Activated naive CD8-positive, alpha-beta T cell (primary cell): ENCODE results near the gene TARBP1.

ENCODE experiments used
- H3K27ac Mint-ChIP-seq: one replicate; pipeline ENCODE4 v1.8.0; 2021; ENCODE audit warnings: mixed read lengths
- H3K27me3 Mint-ChIP-seq: one replicate; pipeline ENCODE4 v1.8.0; 2021; ENCODE audit warnings: mixed read lengths
- H3K36me3 Mint-ChIP-seq: one replicate; pipeline ENCODE4 v1.8.0; 2021; ENCODE audit warnings: mixed read lengths
- H3K4me1 Mint-ChIP-seq: one replicate; pipeline ENCODE4 v1.8.0; 2021; ENCODE audit warnings: low read depth, mixed read lengths
- H3K4me3 Mint-ChIP-seq: one replicate; pipeline ENCODE4 v1.8.0; 2021; ENCODE audit warnings: mild to moderate bottlenecking, mixed read lengths
- H3K9me3 Mint-ChIP-seq: one replicate; pipeline ENCODE4 v1.8.0; 2021; ENCODE audit warnings: low read depth, mixed read lengths

TARBP1 gene

DNA sequence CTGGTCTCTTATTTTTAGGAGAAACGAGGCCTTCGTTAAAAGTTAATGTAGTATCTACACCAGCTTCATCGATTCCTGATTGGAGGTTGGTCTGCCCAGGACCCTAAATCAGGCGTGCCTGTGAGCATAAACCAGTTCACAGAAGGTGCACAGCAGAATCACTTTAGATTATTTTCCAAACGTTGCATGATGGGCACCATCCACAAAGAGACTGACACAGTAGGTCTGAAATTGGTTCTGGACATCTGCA, 256 bp upstream of the TARBP1 start:
- H3K9me3 Mint-ChIP-seq: no peaks in the 10 kb centered on the region
- H3K4me3 Mint-ChIP-seq: peak overlapping the region; percentile 75
- H3K27ac Mint-ChIP-seq: peak overlapping the region; percentile 88
- H3K4me1 Mint-ChIP-seq: peaks cover 39% of the 10 kb centered on the region
- H3K36me3 Mint-ChIP-seq: peaks cover 8% of the 10 kb centered on the region
- H3K27me3 Mint-ChIP-seq: no peaks in the 10 kb centered on the region

DNA sequence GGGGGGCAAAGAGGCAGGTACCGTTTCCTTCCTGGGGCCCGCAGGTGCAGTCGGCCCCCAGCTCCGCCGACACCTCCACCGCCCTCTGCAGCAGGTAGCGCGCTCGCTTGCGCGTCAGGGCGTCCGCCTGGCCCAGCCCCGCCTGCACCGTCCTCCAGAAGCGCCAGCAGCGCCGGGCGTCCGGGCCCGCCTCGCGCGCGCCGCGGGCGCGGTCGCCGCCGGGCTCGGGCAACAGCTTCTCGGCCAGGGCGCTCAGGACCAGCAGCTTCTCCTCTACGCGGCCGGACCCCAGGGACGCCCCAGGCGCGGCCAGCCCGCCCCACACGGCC, 863 bp downstream of the TARBP1 start:
- peak overlapping the region; percentile 89 for H3K27ac Mint-ChIP-seq
- H3K4me3 Mint-ChIP-seq: peak overlapping the region; percentile 92
- H3K27me3 Mint-ChIP-seq: no peaks in the 10 kb centered on the region
- H3K4me1 Mint-ChIP-seq: peaks cover 49% of the 10 kb centered on the region
- no peaks in the 10 kb centered on the region for H3K9me3 Mint-ChIP-seq
- peaks cover 8% of the 10 kb centered on the region for H3K36me3 Mint-ChIP-seq

DNA sequence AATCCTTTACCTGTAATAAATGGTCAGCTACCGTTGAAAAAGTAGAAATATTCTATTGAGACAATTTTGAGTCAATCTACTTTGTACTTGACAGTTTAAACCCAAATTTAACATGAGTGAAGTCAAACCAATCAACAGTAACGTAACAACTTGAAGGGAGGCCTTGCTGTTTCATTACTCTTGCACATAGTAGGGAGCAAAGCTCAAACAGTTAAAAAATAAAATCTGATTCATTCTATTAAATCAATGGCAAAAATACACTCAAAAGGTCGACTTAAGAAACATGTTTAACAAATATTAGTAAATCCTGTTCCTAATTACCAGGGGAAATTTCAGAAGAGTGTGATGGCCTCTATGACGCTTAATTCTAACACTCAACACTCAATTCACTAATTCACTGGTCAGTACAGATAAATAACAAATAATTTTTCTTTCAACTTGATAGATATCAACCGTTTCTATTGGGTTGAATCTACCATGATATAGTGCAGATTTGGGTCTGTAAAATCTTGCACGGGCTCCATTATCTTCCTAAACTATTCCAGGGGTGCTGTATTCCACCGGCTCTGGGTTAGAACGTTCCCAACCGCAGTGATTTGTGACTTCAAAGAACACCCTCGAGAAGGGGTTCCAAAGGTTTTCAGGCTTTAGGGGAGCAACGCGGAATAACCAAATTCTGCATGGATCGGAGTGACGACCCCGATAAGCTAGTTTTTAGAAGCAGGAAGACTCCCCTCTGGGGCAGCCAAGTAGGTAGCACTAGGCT, 1.4 kb downstream of the TARBP1 start:
- peak overlapping the region; percentile 92 for H3K4me3 Mint-ChIP-seq
- peak overlapping the region; percentile 89 for H3K27ac Mint-ChIP-seq
- H3K36me3 Mint-ChIP-seq: peaks cover 8% of the 10 kb centered on the region
- H3K9me3 Mint-ChIP-seq: no peaks in the 10 kb centered on the region
- no peaks in the 10 kb centered on the region for H3K27me3 Mint-ChIP-seq
- peaks cover 54% of the 10 kb centered on the region for H3K4me1 Mint-ChIP-seq

DNA sequence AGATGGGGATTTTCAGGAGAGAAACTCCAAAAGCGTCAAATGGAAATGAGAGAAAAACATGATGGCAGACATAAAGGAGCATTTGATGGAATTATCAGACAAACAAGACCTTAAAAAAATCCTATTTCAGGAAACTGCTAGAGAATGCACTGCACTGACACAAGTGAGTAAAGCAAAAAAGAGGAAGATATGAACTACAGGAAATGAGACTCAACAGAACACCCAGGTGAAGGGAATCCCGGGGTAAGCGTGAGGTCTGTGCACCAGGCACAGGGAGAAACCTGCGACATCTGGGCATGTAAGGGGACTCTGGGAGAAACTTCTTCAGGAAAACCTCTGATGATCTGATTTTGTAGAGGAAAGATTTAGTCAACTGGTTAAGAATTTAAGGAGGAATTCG, 2.8 kb downstream of the TARBP1 start:
- Mint-ChIP-seq H3K27me3 (no peaks in the 10 kb centered on the region), H3K9me3 (no peaks in the 10 kb centered on the region), H3K27ac (peak overlapping the region; percentile 67), H3K36me3 (peaks cover 8% of the 10 kb centered on the region), H3K4me3 (peak overlapping the region; percentile 92), H3K4me1 (peaks cover 55% of the 10 kb centered on the region)

DNA sequence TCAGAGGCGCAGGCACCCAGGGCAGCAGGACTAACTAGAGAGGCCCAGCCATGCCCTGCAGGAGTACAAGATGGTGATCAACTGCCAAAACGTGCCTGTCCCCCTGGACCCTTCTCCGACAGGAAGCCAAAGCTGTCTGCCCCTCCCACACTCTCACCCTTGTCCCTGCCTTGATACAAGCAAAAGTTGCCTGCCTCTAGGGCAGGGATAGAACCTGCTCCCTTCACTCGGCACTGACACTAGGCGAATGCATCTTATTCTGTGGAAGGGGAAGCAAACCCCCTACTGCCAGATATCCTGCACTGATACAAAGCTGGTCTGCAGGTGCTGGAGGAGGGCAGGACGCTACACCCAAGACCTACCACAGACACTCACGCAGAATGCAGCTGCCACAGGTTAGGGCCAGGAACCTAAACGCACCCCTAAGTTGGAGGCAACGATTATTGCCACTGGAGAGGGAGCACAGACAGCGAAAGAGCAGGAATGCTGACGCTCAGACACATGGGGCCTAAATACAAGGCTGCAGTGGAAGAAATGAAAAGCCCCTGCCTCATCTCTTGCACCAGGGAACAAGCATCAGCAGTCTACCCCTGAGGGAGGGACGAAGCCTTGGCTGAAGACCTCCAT, 3.7 kb downstream of the TARBP1 start:
- Mint-ChIP-seq H3K27me3 (no peaks in the 10 kb centered on the region), H3K36me3 (peaks cover 8% of the 10 kb centered on the region), H3K9me3 (no peaks in the 10 kb centered on the region), H3K4me3 (peak overlapping the region; percentile 32), H3K27ac (no peak overlapping the region), H3K4me1 (peaks cover 55% of the 10 kb centered on the region)

DNA sequence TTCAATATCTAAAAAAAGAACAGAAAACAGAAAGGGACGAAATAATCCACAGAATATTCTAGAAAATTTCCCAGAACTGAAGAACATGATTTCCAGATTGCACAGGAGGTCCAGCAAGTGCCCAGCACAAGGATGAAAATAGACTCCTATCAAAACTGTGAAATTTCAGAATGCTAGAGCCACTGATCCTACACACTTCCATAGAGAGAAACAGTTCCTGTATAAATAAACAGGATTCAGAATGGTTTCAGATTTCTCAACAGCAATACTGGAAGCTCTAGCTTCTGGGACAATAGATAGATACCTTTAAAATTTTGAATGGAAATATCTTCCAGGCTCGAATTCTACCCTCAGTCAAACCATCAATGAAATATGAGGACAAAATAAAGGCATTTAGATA, 4.6 kb downstream of the TARBP1 start:
- Mint-ChIP-seq H3K27me3 (no peaks in the 10 kb centered on the region), H3K4me1 (peaks cover 53% of the 10 kb centered on the region), H3K4me3 (peak overlapping the region; percentile 24), H3K36me3 (peaks cover 11% of the 10 kb centered on the region), H3K9me3 (no peaks in the 10 kb centered on the region), H3K27ac (no peak overlapping the region)

DNA sequence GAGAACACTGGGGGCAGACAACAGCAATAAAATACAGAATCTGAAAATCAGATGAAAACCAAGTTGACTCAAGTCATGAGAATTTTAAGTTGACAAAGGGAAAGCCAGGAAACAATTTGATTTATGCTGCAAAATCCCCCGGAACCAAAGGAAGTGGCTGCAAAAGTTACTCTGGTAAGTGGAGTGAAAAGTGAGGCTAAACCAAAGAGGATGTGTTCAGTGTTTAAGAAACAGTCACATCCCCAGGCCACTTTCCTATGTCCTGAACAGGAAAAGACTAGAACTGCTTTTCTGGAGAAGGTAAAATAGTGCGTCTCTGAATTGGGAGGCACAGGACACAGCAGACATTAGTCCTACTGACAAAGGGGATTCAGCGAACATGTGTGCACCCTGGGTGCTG, 5.9 kb downstream of the TARBP1 start:
- Mint-ChIP-seq H3K4me3 (no peak overlapping the region), H3K27me3 (no peaks in the 10 kb centered on the region), H3K27ac (peak overlapping the region; percentile 8), H3K4me1 (peaks cover 53% of the 10 kb centered on the region), H3K36me3 (peaks cover 16% of the 10 kb centered on the region), H3K9me3 (no peaks in the 10 kb centered on the region)

DNA sequence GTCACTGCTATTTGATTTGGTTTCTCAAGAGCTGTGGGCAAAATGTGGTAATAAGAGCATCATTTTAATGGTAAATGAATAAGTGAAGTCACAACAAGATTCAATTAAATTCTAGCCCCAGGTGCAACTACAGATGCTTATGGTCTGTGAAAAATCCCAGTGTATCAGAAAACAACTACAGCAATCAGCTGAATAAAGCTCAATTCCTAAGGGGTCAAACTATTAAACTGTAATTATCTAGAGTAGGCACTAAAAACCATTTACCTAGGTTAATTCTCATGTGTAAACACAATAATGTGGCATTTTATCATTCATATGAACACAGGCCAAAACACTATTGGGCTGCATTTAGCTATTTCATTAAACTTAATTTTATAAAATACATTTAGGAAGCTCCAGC, 9.6 kb downstream of the TARBP1 start:
- Mint-ChIP-seq H3K4me1 (peaks cover 22% of the 10 kb centered on the region), H3K9me3 (no peaks in the 10 kb centered on the region), H3K27ac (no peak overlapping the region), H3K36me3 (peaks cover 20% of the 10 kb centered on the region), H3K27me3 (no peaks in the 10 kb centered on the region), H3K4me3 (no peak overlapping the region)

DNA sequence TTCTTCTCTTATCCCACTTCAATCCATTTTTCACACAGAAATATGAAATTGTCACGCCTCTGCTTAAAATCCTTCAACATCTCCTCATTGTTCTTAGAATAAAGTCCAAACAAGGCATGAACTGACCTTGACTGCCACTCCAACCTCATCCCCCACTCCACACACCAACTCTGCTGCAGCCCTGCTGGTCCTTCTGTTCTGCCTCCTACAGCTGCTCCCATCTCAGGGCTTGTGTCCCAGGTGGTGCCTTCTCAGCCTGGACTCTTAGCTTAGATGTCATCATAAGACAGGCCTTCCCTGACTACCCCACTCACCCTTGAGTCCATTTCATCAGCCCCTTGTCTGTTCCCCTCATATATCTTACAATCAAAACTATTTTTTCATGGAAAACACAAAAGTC, 10.4 kb downstream of the TARBP1 start:
- no peaks in the 10 kb centered on the region for H3K9me3 Mint-ChIP-seq
- H3K27ac Mint-ChIP-seq: no peak overlapping the region
- H3K4me1 Mint-ChIP-seq: peaks cover 16% of the 10 kb centered on the region
- no peak overlapping the region for H3K4me3 Mint-ChIP-seq
- peaks cover 20% of the 10 kb centered on the region for H3K36me3 Mint-ChIP-seq
- H3K27me3 Mint-ChIP-seq: no peaks in the 10 kb centered on the region

DNA sequence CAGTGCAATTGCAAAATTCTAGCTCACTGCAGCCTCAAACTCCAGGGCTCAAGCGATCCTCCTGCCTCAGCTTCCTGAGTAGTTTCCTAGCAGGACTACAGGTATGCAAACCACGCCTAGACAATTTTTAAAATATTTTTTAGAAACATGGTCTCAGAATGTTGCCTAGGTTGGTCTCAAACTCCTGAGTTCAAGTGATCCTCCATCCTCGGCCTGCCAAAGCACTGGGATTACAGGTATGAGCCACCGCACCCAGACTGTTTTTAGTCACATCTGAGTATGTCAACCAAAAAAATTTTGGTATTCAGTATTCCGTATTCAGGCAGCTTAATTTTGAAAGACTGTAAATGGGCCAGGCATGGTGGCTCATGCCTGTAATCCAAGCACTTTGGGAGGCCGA, 11.2 kb downstream of the TARBP1 start:
- no peaks in the 10 kb centered on the region for H3K9me3 Mint-ChIP-seq
- no peaks in the 10 kb centered on the region for H3K27me3 Mint-ChIP-seq
- H3K4me1 Mint-ChIP-seq: peaks cover 8% of the 10 kb centered on the region
- no peak overlapping the region for H3K4me3 Mint-ChIP-seq
- no peak overlapping the region for H3K27ac Mint-ChIP-seq
- peaks cover 23% of the 10 kb centered on the region for H3K36me3 Mint-ChIP-seq

DNA sequence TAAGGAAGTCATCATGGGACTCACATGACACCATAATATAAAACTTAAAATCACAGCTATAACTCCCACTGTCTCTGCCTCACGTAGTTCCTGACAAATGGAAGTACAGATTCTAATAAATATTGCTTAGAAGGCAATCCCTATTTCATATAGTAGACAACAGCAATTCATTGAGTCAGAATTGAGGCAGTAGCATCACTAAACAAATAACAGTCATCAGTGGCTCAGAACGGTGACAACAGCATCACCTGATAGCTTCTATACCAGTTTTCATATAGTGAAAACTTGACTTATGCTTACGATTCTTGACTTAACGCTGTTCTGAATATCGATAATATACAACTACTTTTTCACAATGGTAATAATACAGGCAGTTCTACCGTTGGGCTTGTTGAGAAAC, 12.0 kb downstream of the TARBP1 start:
- Mint-ChIP-seq H3K4me1 (peaks cover 5% of the 10 kb centered on the region), H3K36me3 (peaks cover 25% of the 10 kb centered on the region), H3K9me3 (no peaks in the 10 kb centered on the region)

DNA sequence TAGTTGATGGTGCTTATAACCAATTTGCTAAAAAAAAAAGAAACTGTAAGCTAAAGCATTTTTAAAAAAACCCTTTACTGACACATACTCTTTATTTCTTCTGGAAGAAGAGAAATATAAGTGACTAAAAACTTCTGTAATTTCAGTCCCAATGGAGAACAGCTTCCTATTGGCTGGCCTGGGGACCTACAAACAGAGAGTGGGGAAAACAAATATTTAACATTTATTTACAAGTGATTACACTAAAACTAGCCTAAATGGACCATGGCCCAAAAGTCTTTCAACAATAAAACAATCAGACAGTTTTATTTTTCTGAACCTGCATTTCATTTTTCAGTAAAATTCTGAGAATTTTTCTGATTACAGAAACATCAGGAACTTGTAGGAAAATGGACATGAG, 15.2 kb downstream of the TARBP1 start:
- H3K9me3 Mint-ChIP-seq: no peaks in the 10 kb centered on the region
- H3K4me1 Mint-ChIP-seq: peaks cover 5% of the 10 kb centered on the region
- H3K27ac Mint-ChIP-seq: no peak overlapping the region
- H3K27me3 Mint-ChIP-seq: no peaks in the 10 kb centered on the region
- peaks cover 28% of the 10 kb centered on the region for H3K36me3 Mint-ChIP-seq
- no peak overlapping the region for H3K4me3 Mint-ChIP-seq

More for the DNA sequence above, 12.0 kb downstream of the TARBP1 start:
- no peak overlapping the region for H3K27ac Mint-ChIP-seq
- no peak overlapping the region for H3K4me3 Mint-ChIP-seq
- no peaks in the 10 kb centered on the region for H3K27me3 Mint-ChIP-seq

DNA sequence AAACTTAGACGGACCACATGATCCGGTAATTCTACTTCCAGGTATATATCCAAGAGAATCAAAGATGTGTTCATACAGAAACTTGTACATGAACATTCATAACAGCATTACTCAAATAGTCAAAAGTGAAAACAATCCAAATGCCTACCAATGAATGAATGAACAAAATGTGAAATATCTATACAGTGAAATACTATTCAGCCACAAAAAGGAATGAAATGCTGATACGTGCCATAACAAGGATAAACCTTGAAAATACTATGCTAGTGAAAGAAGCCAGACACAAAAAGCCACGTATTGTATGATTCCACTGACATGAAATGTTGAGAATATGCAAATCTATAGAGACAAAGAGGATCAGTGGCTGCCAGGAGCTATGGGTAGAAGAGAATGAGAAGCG, 18.3 kb downstream of the TARBP1 start:
- H3K9me3 Mint-ChIP-seq: no peaks in the 10 kb centered on the region
- H3K36me3 Mint-ChIP-seq: peaks cover 23% of the 10 kb centered on the region
- no peak overlapping the region for H3K4me3 Mint-ChIP-seq
- no peak overlapping the region for H3K27ac Mint-ChIP-seq
- H3K4me1 Mint-ChIP-seq: peaks cover 2% of the 10 kb centered on the region
- no peaks in the 10 kb centered on the region for H3K27me3 Mint-ChIP-seq

DNA sequence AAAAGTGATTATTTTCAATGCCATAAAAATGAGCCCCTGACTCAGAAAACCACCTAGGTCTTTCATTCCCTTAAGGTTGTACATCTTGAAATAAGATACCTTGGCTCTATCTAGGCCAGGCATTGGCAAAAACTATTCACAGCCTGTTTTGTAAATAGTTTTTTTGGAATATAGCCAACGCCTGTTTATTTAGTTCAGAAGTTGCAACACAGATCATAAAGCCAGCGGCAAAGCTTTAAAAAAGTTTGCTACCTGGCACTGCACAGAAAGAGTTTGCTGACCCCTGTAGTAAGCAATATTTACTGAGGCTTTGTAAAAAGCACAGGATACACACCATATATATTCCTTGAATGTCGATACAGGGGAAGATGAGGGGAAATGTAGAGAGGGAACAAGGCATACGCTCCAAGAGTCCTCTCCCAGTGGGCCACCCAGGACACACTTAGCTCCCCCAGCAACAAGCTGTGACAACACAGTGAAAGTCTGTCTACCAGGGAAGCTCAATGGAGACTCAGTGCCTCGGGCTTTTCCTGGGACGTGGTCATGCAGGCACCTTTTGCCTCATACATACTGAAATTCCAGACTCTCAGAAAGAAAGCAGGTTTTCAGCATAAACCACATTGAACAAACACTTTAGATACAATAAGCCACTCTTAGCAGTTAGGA, 20.5 kb downstream of the TARBP1 start:
- H3K36me3 Mint-ChIP-seq: peaks cover 16% of the 10 kb centered on the region
- H3K4me3 Mint-ChIP-seq: no peak overlapping the region
- H3K27me3 Mint-ChIP-seq: no peaks in the 10 kb centered on the region
- no peaks in the 10 kb centered on the region for H3K9me3 Mint-ChIP-seq
- H3K27ac Mint-ChIP-seq: no peak overlapping the region
- no peaks in the 10 kb centered on the region for H3K4me1 Mint-ChIP-seq

DNA sequence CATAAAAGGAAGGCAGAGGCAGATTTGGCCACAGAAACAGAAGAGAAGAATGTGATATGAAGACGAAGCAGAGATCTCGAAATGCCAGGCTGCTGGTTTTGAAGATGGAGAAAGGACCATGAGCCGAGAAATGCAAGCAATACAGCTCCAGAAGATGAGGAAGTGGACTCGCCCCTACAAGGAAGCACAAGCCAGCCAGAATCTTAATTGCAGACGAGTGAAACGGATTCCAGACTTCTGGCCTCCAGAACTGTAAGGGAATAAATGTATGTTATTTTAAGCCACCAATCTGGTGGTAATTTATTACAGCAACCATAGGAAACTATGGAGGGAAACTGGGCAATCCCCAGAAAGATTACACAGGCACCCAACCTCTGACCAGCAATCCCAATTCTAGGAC, 24.1 kb downstream of the TARBP1 start:
- Mint-ChIP-seq H3K4me3 (no peak overlapping the region), H3K9me3 (no peaks in the 10 kb centered on the region), H3K27ac (no peak overlapping the region), H3K27me3 (no peaks in the 10 kb centered on the region), H3K4me1 (no peaks in the 10 kb centered on the region), H3K36me3 (peaks cover 9% of the 10 kb centered on the region)
